CD4-positive, alpha-beta T cell (primary cell): Measurements from ENCODE around the gene FAR1. TPM values are rescaled to one million over a fixed set of nuclear protein-coding genes. Genes with fewer than 3 reads are reported as not detected.

ENCODE experiments used
- ATAC-seq: fragments of 200-7000 bp; cut with Tn5 transposase; one replicate; pipeline ENCODE4 v1.10.0; 2022; ENCODE audit warnings: mild to moderate bottlenecking; ENCODE audit not compliant: poor library complexity
- CTCF ChIA-PET: fragments of 350-600 bp; sonication (Branson Sonifier 250); formaldehyde crosslinking; loops from one replicate; lab custom pipeline; 2021; ENCODE audit warnings: antibody characterized with exemption, inconsistent platforms; lab: Charles Lee
- POLR2A ChIA-PET: fragments of 350-600 bp; sonication (Branson Sonifier 250); formaldehyde crosslinking; loops from one replicate; lab custom pipeline; 2021; ENCODE audit warnings: antibody characterized with exemption, inconsistent platforms; lab: Charles Lee
- DNase-seq, 14 experiments: peaks; one replicate each; pipeline ENCODE4 v3.0.0-alpha.2; 2013 to 2020; ENCODE audit warnings: mixed read lengths in 2 of 14
- H3K27ac ChIP-seq, 2 donors: one replicate each; pipeline versions ENCODE4 v1.5.1 to v1.7.0; 2013; ENCODE audit warnings: low read length in 2 of 2, low read depth in 1 of 2, mild to moderate bottlenecking in 1 of 2
- H3K27me3 ChIP-seq, 2 experiments: 1 replicate in 1 of 2; 2 replicates in 1 of 2; pipeline versions ENCODE4 v1.6.1 to v1.7.0; 2013; ENCODE audit warnings: low read length in 2 of 2, control low read depth in 1 of 2, mild to moderate bottlenecking in 1 of 2, moderate library complexity in 1 of 2; ENCODE audit not compliant: insufficient read depth in 2 of 2, control insufficient read depth in 1 of 2
- H3K36me3 ChIP-seq: one replicate; pipeline ENCODE4 v1.6.1; 2013; ENCODE audit warnings: low read length, control low read depth; ENCODE audit not compliant: insufficient read depth
- H3K4me1 ChIP-seq: one replicate; pipeline ENCODE4 v1.6.1; 2013; ENCODE audit warnings: low read length, control low read depth; ENCODE audit not compliant: insufficient read depth
- H3K4me3 ChIP-seq: one replicate; pipeline ENCODE4 v1.5.1; 2013; ENCODE audit warnings: mild to moderate bottlenecking, low read length, moderate library complexity
- H3K9me3 ChIP-seq, 2 experiments: 1 replicate in 1 of 2; 2 replicates in 1 of 2; pipeline versions ENCODE4 v1.6.1 to v1.7.0; 2013; ENCODE audit warnings: low read length in 2 of 2, mild to moderate bottlenecking in 2 of 2, control low read depth in 1 of 2, moderate library complexity in 1 of 2; ENCODE audit not compliant: control insufficient read depth in 1 of 2, insufficient read depth in 1 of 2
- H3K27ac Mint-ChIP-seq: one replicate; pipeline ENCODE4 v1.8.0; 2020; ENCODE audit warnings: mixed read lengths
- H3K27me3 Mint-ChIP-seq: one replicate; pipeline ENCODE4 v1.8.0; 2021; ENCODE audit warnings: mixed read lengths
- H3K36me3 Mint-ChIP-seq: one replicate; pipeline ENCODE4 v1.8.0; 2021; ENCODE audit warnings: low read depth, mixed read lengths
- H3K4me1 Mint-ChIP-seq: one replicate; pipeline ENCODE4 v1.8.0; 2021; ENCODE audit warnings: low read depth, mixed read lengths
- H3K4me3 Mint-ChIP-seq: one replicate; pipeline ENCODE4 v1.8.0; 2020; ENCODE audit warnings: mild to moderate bottlenecking, mixed read lengths
- H3K9me3 Mint-ChIP-seq: one replicate; pipeline ENCODE4 v1.8.0; 2020; ENCODE audit warnings: mixed read lengths
- CTCF ChIP-seq: fragments of 200-600 bp; IDR thresholded peaks from one replicate; pipeline ENCODE4 v1.8.0; 2022; ENCODE audit warnings: antibody characterized with exemption, mild to moderate bottlenecking
- intact Hi-C, 2 experiments: fragments of 100-400 bp; cut with DNase I in 1 of 2; cut with micrococcal nuclease in 1 of 2; formaldehyde crosslinking; loops; one replicate each; pipeline versions ENCODE4 v1.15.1 to v1.9.0; 2023 to 2025; cut with DNase I, micrococcal nuclease
- total RNA-seq, 174 experiments: library from RNA in 2 of 174; stranded (reverse) in 2 of 174; gene quantifications; one replicate each; pipeline ENCODE4 v1.2.3 and lab custom pipeline; 2021 to 2026

FAR1 gene
- total RNA-seq, 2 experiments from 2014 or later, result 28.4 to 29.0 TPM

GRCh38 chr11:13699870-13700269, 31.4 kb downstream of the FAR1 start:
- intact Hi-C loops, result no loop called here
- Histone ChIP-seq H3K27me3 (no peaks in the 10 kb centered on the region), H3K36me3 (peaks cover 34% of the 10 kb centered on the region), H3K4me1 (no peaks in the 10 kb centered on the region), H3K4me3 (no peak overlapping the region), H3K27ac (no peak overlapping the region), H3K9me3 (no peaks in the 10 kb centered on the region)
- Mint-ChIP-seq H3K36me3 (peaks cover 80% of the 10 kb centered on the region), H3K27ac (no peak overlapping the region), H3K4me1 (no peaks in the 10 kb centered on the region), H3K4me3 (no peak overlapping the region), H3K27me3 (no peaks in the 10 kb centered on the region), H3K9me3 (no peaks in the 10 kb centered on the region)
- ATAC-seq (no peak), DNase-seq (no peak)
- POLR2A ChIA-PET, result interaction anchor here (0.7 kb wide), 1 partner anchor 22 kb away, joined by 3 read pairs; no protein-coding TSS in a partner anchor
- TF ChIP-seq CTCF, result no peak
- CTCF ChIA-PET, result no interaction called here

- no peak overlapping the region for H3K4me3 Mint-ChIP-seq
- H3K27ac ChIP-seq, result no peak overlapping the region
- POLR2A ChIA-PET, result no interaction called here
- H3K27ac Mint-ChIP-seq, result no peak overlapping the region
- no peaks in the 10 kb centered on the region for H3K4me1 Mint-ChIP-seq
- no peak for TF ChIP-seq CTCF
- no peaks in the 10 kb centered on the region for H3K4me1 ChIP-seq
- H3K4me3 ChIP-seq, result no peak overlapping the region
- H3K9me3 ChIP-seq, result no peaks in the 10 kb centered on the region
- intact Hi-C loops, result no loop called here
- ATAC-seq (no peak), DNase-seq (no peak)
- H3K36me3 ChIP-seq, result peaks cover 20% of the 10 kb centered on the region
- H3K27me3 ChIP-seq, result no peaks in the 10 kb centered on the region
- H3K9me3 Mint-ChIP-seq, result no peaks in the 10 kb centered on the region
- no peaks in the 10 kb centered on the region for H3K27me3 Mint-ChIP-seq
- peaks cover 73% of the 10 kb centered on the region for H3K36me3 Mint-ChIP-seq
- CTCF ChIA-PET, result interaction anchor here (2.1 kb wide), 1 partner anchor 13 kb away, joined by 5 read pairs; no protein-coding TSS in a partner anchor
Observed at GRCh38 chr11:13701506-13701905, 33.0 kb downstream of the FAR1 start.

GRCh38 chr11:13702071-13702470, 33.6 kb downstream of the FAR1 start:
- H3K9me3 Mint-ChIP-seq, result no peaks in the 10 kb centered on the region
- peaks cover 68% of the 10 kb centered on the region for H3K36me3 Mint-ChIP-seq
- H3K4me1 ChIP-seq, result no peaks in the 10 kb centered on the region
- ATAC-seq (no peak), DNase-seq (no peak)
- H3K27me3 ChIP-seq, result no peaks in the 10 kb centered on the region
- POLR2A ChIA-PET, result no interaction called here
- H3K36me3 ChIP-seq, result peaks cover 16% of the 10 kb centered on the region
- no peak overlapping the region for H3K4me3 ChIP-seq
- no peaks in the 10 kb centered on the region for H3K9me3 ChIP-seq
- no peaks in the 10 kb centered on the region for H3K27me3 Mint-ChIP-seq
- H3K4me1 Mint-ChIP-seq, result no peaks in the 10 kb centered on the region
- no peak overlapping the region for H3K27ac ChIP-seq
- intact Hi-C loops, result no loop called here
- no peak overlapping the region for H3K27ac Mint-ChIP-seq
- CTCF ChIA-PET, result interaction anchor here (2.1 kb wide), 1 partner anchor 12 kb away, joined by 5 read pairs; no protein-coding TSS in a partner anchor
- H3K4me3 Mint-ChIP-seq, result no peak overlapping the region
- TF ChIP-seq CTCF, result no peak
